Natural killer cell (primary cell): Measurements from ENCODE around the gene ANKRD10. TPM values are rescaled to one million over a fixed set of nuclear protein-coding genes. Genes with fewer than 3 reads are reported as not detected.

Experiments
- ATAC-seq, 3 donors: fragments of 150-1000 bp in 2 of 3; fragments of 200-7000 bp in 1 of 3; cut with Tn5 transposase; 1 replicate in 1 of 3; 2 replicates in 2 of 3; pipeline ENCODE4 v1.10.0; 2021; ENCODE audit warnings: mild to moderate bottlenecking in 2 of 3, moderate library complexity in 2 of 3
- DNase-seq, 2 donors: peaks; one replicate each; pipeline versions ENCODE4 v3.0.0 to v3.0.0-alpha.2; 2013 to 2021; ENCODE audit warnings: mixed read lengths in 1 of 2
- H3K27ac ChIP-seq: one replicate; pipeline ENCODE4 v1.5.1; 2013; ENCODE audit warnings: mild to moderate bottlenecking, low read length
- H3K27me3 ChIP-seq: one replicate; pipeline ENCODE4 v1.6.1; 2013; ENCODE audit warnings: low read length; ENCODE audit not compliant: control insufficient read depth, insufficient read depth
- H3K36me3 ChIP-seq: one replicate; pipeline ENCODE4 v1.6.1; 2013; ENCODE audit warnings: low read length; ENCODE audit not compliant: control insufficient read depth, insufficient read depth
- H3K4me1 ChIP-seq: one replicate; pipeline ENCODE4 v1.6.1; 2013; ENCODE audit warnings: low read length; ENCODE audit not compliant: control insufficient read depth, insufficient read depth
- H3K4me3 ChIP-seq: one replicate; pipeline ENCODE4 v1.5.1; 2013; ENCODE audit warnings: low read length
- H3K9me3 ChIP-seq: one replicate; pipeline ENCODE4 v1.6.1; 2013; ENCODE audit warnings: low read length; ENCODE audit not compliant: control insufficient read depth, insufficient read depth
- H3K27ac Mint-ChIP-seq, 2 donors: one replicate each; pipeline ENCODE4 v1.8.0; 2022; ENCODE audit warnings: mild to moderate bottlenecking in 2 of 2, mixed read lengths in 2 of 2, moderate library complexity in 1 of 2
- H3K27me3 Mint-ChIP-seq, 2 donors: one replicate each; pipeline ENCODE4 v1.8.0; 2022; ENCODE audit warnings: low read depth in 2 of 2, mixed read lengths in 2 of 2
- H3K36me3 Mint-ChIP-seq: one replicate; pipeline ENCODE4 v1.8.0; 2022; ENCODE audit warnings: mixed read lengths
- H3K4me1 Mint-ChIP-seq, 2 donors: one replicate each; pipeline ENCODE4 v1.8.0; 2022; ENCODE audit warnings: mixed read lengths in 2 of 2
- H3K4me3 Mint-ChIP-seq: one replicate; pipeline ENCODE4 v1.8.0; 2022; ENCODE audit warnings: mild to moderate bottlenecking, moderate library complexity, mixed read lengths
- H3K9me3 Mint-ChIP-seq, 2 donors: one replicate each; pipeline ENCODE4 v1.8.0; 2022; ENCODE audit warnings: mixed read lengths in 2 of 2
- WGBS: methylation state at CpG from one replicate; pipeline ENCODE4 v1.1.7; 2013; ENCODE audit warnings: missing lambda C conversion rate; ENCODE audit not compliant: insufficient coverage; 5-methylcytosine and 5-hydroxymethylcytosine counted together
- intact Hi-C: fragments of 100-400 bp; cut with micrococcal nuclease; formaldehyde crosslinking; loops from one replicate; pipeline ENCODE4 v1.14.2; 2022
- total RNA-seq, 4 donors: library from RNA; stranded (reverse); fragments of 120-200 nt in 1 of 4; gene quantifications; one replicate each; pipeline versions ENCODE4 v1.2.3 to v1.2.4, GENCODE V29; 2013 to 2022
- TF ChIP-seq, protein P1 (sequence below): fragments of 200-600 bp; IDR thresholded peaks from one replicate; pipeline ENCODE4 v1.8.0; 2022; ENCODE audit warnings: antibody characterized with exemption

The ANKRD10 gene
- total RNA-seq, 3 donors from 2014 or later (not counting 1 experiment from before 2014, with no cell fraction given) = 173 to 221 (median 185) TPM

DNA sequence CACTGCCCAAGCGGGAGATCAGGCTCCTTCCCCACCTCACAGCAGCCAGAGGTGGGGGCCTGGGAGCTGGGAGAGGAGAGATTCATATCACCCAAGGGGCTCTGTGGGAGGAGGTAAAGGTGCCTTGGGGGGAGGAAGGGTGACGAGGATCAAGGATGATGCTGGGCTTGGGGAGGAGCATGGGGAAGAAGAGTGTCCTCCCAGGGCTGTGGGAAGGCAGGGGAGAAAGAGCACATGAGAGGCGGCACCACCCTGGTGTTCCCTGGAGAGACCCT is 82.7 kb downstream of the ANKRD10 start:
- Mint-ChIP-seq H3K4me1 (no peaks in the 10 kb centered on the region), H3K4me3 (no peak overlapping the region), H3K27me3 (peaks cover 20 to 34% of the 10 kb centered on the region in 2 donors), H3K9me3 (no peaks in the 10 kb centered on the region), H3K27ac (no peak overlapping the region), H3K36me3 (no peaks in the 10 kb centered on the region)
- H3K27ac ChIP-seq = no peak overlapping the region
- 83% methylated on average over 2 of the region's 3 CpGs for WGBS
- H3K27me3 ChIP-seq = no peaks in the 10 kb centered on the region
- no peaks in the 10 kb centered on the region for H3K9me3 ChIP-seq
- no peaks in the 10 kb centered on the region for H3K36me3 ChIP-seq
- intact Hi-C loops = no loop called here
- no peak for DNase-seq
- TF ChIP-seq, protein P1, sequence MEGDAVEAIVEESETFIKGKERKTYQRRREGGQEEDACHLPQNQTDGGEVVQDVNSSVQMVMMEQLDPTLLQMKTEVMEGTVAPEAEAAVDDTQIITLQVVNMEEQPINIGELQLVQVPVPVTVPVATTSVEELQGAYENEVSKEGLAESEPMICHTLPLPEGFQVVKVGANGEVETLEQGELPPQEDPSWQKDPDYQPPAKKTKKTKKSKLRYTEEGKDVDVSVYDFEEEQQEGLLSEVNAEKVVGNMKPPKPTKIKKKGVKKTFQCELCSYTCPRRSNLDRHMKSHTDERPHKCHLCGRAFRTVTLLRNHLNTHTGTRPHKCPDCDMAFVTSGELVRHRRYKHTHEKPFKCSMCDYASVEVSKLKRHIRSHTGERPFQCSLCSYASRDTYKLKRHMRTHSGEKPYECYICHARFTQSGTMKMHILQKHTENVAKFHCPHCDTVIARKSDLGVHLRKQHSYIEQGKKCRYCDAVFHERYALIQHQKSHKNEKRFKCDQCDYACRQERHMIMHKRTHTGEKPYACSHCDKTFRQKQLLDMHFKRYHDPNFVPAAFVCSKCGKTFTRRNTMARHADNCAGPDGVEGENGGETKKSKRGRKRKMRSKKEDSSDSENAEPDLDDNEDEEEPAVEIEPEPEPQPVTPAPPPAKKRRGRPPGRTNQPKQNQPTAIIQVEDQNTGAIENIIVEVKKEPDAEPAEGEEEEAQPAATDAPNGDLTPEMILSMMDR = no peak
- no peak for ATAC-seq
- no peaks in the 10 kb centered on the region for H3K4me1 ChIP-seq
- no peak overlapping the region for H3K4me3 ChIP-seq

DNA sequence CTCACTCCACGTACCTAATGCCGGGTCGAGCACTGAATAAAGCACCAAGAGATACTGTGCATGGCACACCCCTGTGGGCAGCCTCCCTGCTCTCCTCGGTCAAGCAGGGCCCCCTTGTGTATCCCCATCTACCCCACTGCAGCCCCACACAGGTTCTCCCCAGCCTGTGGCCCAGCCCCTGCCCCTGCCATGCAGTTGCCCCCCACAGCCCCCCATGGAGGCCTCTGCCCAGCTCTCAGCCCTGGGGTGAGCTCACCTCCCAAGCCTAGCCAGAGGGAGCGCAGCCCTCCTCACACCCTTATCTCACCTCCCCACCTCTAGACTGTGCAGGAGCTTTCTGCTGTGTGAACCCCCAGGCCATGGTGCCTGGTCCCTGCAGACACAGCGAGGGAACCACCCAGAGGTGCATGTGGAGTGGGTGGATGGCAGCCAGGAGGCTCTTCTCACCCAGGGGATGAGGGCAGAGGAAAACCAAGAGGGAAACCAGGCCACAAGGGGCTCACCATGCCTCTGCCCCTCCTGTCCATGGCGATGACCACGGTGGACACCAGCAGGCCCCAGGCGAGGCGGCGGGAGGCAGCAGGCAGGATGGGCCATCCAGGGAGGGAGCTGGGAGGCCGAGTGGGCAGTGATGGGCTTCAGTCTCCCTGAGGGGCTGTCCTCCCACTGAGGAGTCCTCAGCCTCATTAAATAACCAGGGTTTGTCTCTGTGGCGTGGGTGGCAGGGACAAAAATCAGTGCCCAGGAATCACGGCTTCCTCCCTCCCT is 83.2 kb downstream of the ANKRD10 start:
- DNase-seq (no peak), ATAC-seq (no peak)
- TF ChIP-seq, protein P1 = no peak
- H3K9me3 ChIP-seq = no peaks in the 10 kb centered on the region
- no peaks in the 10 kb centered on the region for H3K36me3 ChIP-seq
- H3K36me3 Mint-ChIP-seq = no peaks in the 10 kb centered on the region
- H3K9me3 Mint-ChIP-seq = no peaks in the 10 kb centered on the region
- H3K4me1 ChIP-seq = no peaks in the 10 kb centered on the region
- H3K4me3 Mint-ChIP-seq = no peak overlapping the region
- no peak overlapping the region for H3K4me3 ChIP-seq
- H3K27ac ChIP-seq = no peak overlapping the region
- H3K27me3 Mint-ChIP-seq = peaks cover 17 to 29% of the 10 kb centered on the region in 2 donors
- 84% methylated on average over 14 of the region's 14 CpGs for WGBS
- H3K4me1 Mint-ChIP-seq = no peaks in the 10 kb centered on the region
- H3K27ac Mint-ChIP-seq = no peak overlapping the region
- intact Hi-C loops = no loop called here
- no peaks in the 10 kb centered on the region for H3K27me3 ChIP-seq

DNA sequence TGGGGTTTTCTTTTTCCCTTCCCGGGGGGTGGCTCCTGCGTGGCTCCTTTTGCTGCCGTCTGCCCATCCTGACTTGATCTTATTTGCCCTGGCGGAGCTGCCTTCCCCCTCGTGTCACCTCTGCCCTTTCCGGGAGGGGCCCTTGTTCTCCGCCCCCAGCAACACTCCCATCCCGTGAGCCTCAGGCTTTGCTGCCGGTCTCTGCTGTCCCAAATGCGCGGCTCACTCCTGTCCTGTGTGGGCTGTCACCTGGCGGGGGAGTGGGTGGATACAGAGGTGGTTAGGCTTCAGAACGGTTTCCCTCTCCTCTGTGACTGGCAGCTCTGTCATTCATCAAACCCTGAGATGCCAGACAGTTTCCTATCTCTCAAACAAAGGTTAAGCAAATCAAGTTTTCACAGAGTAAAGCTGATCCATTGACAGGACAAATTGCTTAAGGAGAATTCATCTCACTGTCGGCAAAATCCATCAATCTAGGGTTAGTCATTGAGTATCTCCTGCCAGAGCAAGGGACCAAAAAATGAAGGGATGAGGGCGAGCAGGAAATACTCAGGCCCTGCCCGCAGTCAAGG is 84.0 kb downstream of the ANKRD10 start:
- no peaks in the 10 kb centered on the region for H3K4me1 Mint-ChIP-seq
- no peaks in the 10 kb centered on the region for H3K4me1 ChIP-seq
- ATAC-seq (no peak), DNase-seq (no peak)
- H3K4me3 ChIP-seq = no peak overlapping the region
- no peaks in the 10 kb centered on the region for H3K27me3 ChIP-seq
- H3K36me3 ChIP-seq = no peaks in the 10 kb centered on the region
- H3K9me3 Mint-ChIP-seq = no peaks in the 10 kb centered on the region
- H3K4me3 Mint-ChIP-seq = no peak overlapping the region
- H3K36me3 Mint-ChIP-seq = no peaks in the 10 kb centered on the region
- TF ChIP-seq, protein P1 = no peak
- H3K27me3 Mint-ChIP-seq = peaks cover 15 to 23% of the 10 kb centered on the region in 2 donors
- intact Hi-C loops = no loop called here
- WGBS = 77% methylated on average over 16 of the region's 16 CpGs
- H3K9me3 ChIP-seq = no peaks in the 10 kb centered on the region
- H3K27ac Mint-ChIP-seq = no peak overlapping the region
- H3K27ac ChIP-seq = no peak overlapping the region

DNA sequence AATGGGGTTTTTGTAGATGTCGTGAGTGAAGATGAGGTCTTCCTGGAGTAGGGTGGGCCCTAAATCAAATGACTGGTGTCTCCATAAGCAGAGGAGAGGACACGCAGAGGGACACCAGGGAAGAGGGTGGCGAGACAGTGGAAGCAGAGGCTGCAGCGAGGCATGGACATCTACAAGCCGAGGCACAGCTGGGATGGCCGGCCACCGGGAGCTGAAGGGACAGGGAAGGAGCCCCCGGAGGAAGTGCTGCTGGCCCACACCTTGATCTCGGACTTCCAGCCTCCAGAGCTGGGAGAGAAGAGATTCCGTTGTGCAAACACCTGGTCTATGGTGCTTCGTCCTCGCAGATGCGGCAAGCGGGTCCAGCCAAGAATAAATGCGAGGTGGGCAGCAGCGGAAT is 84.5 kb downstream of the ANKRD10 start:
- Mint-ChIP-seq H3K27ac (no peak overlapping the region), H3K36me3 (no peaks in the 10 kb centered on the region), H3K27me3 (peaks cover 10 to 17% of the 10 kb centered on the region in 2 donors), H3K4me3 (no peak overlapping the region), H3K9me3 (no peaks in the 10 kb centered on the region), H3K4me1 (no peaks in the 10 kb centered on the region)
- no peaks in the 10 kb centered on the region for H3K27me3 ChIP-seq
- DNase-seq = no peak
- no peaks in the 10 kb centered on the region for H3K4me1 ChIP-seq
- no peak overlapping the region for H3K27ac ChIP-seq
- intact Hi-C loops = no loop called here
- ATAC-seq = no peak
- H3K4me3 ChIP-seq = no peak overlapping the region
- 89% methylated on average over 16 of the region's 16 CpGs for WGBS
- TF ChIP-seq, protein P1 = no peak
- H3K36me3 ChIP-seq = no peaks in the 10 kb centered on the region
- no peaks in the 10 kb centered on the region for H3K9me3 ChIP-seq
